Stomach (tissue), 9 donors: Measurements from ENCODE around the gene PRMT1. TPM values are rescaled to one million over a fixed set of nuclear protein-coding genes. Genes with fewer than 3 reads are reported as not detected.
"Not testable (repeated sequence)": the region's sequence is repeated elsewhere in the genome, so short reads cannot be mapped to it uniquely, and the experiment has no call there.

Experiments used
- DNase-seq, 2 donors: peaks; one replicate each; pipeline versions ENCODE4 v3.0.0 to v3.0.0-alpha.2; 2013 to 2019
- H3K27ac ChIP-seq, 5 donors: fragments of 200-600 bp in 4 of 5; sonication (generic) in 4 of 5; one replicate each; pipeline ENCODE4 v1.5.1; 2013 to 2019; ENCODE audit warnings: mild to moderate bottlenecking in 1 of 5, moderate library complexity in 1 of 5
- H3K27me3 ChIP-seq, 3 donors: fragments of 200-600 bp; sonication (generic); one replicate each; pipeline ENCODE4 v1.5.1; 2017 to 2019; ENCODE audit warnings: mixed run types in 1 of 3
- H3K36me3 ChIP-seq, 4 donors: fragments of 200-600 bp; sonication (generic); 1 replicate in 3 of 4; 2 replicates in 1 of 4; pipeline ENCODE4 v1.5.1; 2016 to 2019
- H3K4me1 ChIP-seq, 4 donors: fragments of 200-600 bp; sonication (generic); one replicate each; pipeline ENCODE4 v1.5.1; 2016 to 2019
- H3K4me3 ChIP-seq, 4 donors: fragments of 200-600 bp; sonication (generic) in 3 of 4; one replicate each; pipeline ENCODE4 v1.5.1; 2016 to 2019; ENCODE audit warnings: mild to moderate bottlenecking in 1 of 4
- H3K9me3 ChIP-seq, 4 donors: fragments of 200-600 bp; sonication (generic); one replicate each; pipeline ENCODE4 v1.5.1; 2016 to 2019
- CTCF ChIP-seq, 7 experiments: fragments of 450-650 bp in 4 of 7; fragments of 200-600 bp in 3 of 7; sonication (generic) in 3 of 7; IDR thresholded peaks; one replicate each; pipeline ENCODE4 v1.5.1; 2016 to 2019; ENCODE audit warnings: antibody characterized with exemption in 7 of 7, control low read depth in 2 of 7, mild to moderate bottlenecking in 1 of 7
- EP300 ChIP-seq: sonication (generic); formaldehyde crosslinking; IDR thresholded peaks from one replicate; pipeline ENCODE4 v1.6.1; 2017; ENCODE audit warnings: antibody characterized with exemption
- POLR2A ChIP-seq, 4 donors: fragments of 450-650 bp; IDR thresholded peaks; one replicate each; pipeline ENCODE4 v1.6.1; 2016; ENCODE audit warnings: antibody characterized with exemption in 4 of 4, control low read depth in 2 of 4, mild to moderate bottlenecking in 1 of 4, moderate library complexity in 1 of 4
- POLR2AphosphoS5 ChIP-seq, 3 donors: sonication (generic); formaldehyde crosslinking; IDR thresholded peaks; one replicate each; pipeline ENCODE4 v1.6.1; 2016; ENCODE audit warnings: antibody characterized with exemption in 3 of 3
- WGBS, 5 donors: extraction: QIAGEN DNeasy Blood & Tissue Kit in 3 of 5; methylation state at CpG; one replicate each; pipeline versions ENCODE4 v1.1.5 to v1.1.7; 2013 to 2018; 5-methylcytosine and 5-hydroxymethylcytosine counted together
- intact Hi-C: fragments of 100-400 bp; cut with DNase I; formaldehyde crosslinking; loops from one replicate; pipeline ENCODE4 v1.15.1; 2023; ENCODE audit warnings: low total_unique reads
- polyA plus RNA-seq, 3 donors: library from polyadenylated mRNA; stranded (reverse); fragments of 200-250 nt; gene quantifications; one replicate each; pipeline ENCODE4 v1.2.3, GENCODE V29; 2013
- total RNA-seq, 5 donors: library from RNA; depleted of rRNA; stranded (reverse); fragments of >200 nt; gene quantifications; one replicate each; pipeline versions ENCODE4 v1.1.0 to v1.2.3, GENCODE V29; 2014 to 2016
- donor health status: healthy with polysubstance abuse.
- donor health status: Bipolar disorder and iron deficiency.
- donor health status: healthy.

The PRMT1 gene
- total and polyA plus RNA-seq, 8 donors, result 53.3 to 131 (median 107) TPM

- Histone ChIP-seq H3K36me3 (no peaks in the 10 kb centered on the region), H3K27ac (no peak overlapping the region), H3K4me1 (peaks cover 0 to 12% (median 0%) of the 10 kb centered on the region in 4 donors), H3K4me3 (no peak overlapping the region), H3K9me3 (no peaks in the 10 kb centered on the region), H3K27me3 (no peaks in the 10 kb centered on the region)
- intact Hi-C loops, result no loop called here
- 66 to 81% (median 72%) methylated on average over 3 of the region's 3 CpGs for WGBS, 5 donors
- TF ChIP-seq POLR2A (IDR thresholded peaks at IDR 0.05), result no peak
- TF ChIP-seq EP300, result no peak
- no peak for TF ChIP-seq CTCF (IDR thresholded peaks at IDR 0.05)
- TF ChIP-seq POLR2AphosphoS5 (IDR thresholded peaks at IDR 0.05), result no peak
- DNase-seq, result no peak
Observed at GRCh38 chr19:49716154-49716553, 39.1 kb downstream of the PRMT1 start.

DNA sequence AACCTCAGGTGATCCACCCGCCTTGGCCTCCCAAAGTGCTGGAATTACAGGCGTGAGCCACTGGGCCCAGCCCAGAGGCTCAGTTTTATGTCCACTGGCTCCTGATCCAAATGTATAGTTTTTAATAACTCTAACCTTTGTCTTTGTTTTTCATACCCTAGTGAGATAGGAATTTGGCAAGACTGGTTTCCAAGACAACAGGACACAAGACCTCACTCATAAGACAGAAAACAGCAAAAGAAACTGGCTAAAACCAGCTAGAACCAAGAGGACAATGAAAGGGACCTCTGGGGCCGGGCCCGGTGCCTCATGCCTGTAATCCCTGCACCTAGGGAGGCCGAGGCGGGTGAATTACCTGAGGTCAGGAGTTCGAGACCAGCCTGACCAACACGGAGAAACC lies 41.4 kb downstream of the PRMT1 start:
- DNase-seq, result peak in 1 of 2 donors; percentile 56
- H3K4me1 ChIP-seq, result peaks cover 0 to 12% (median 0%) of the 10 kb centered on the region in 4 donors
- H3K4me3 ChIP-seq, result no peak overlapping the region
- H3K36me3 ChIP-seq, result no peaks in the 10 kb centered on the region
- WGBS, 5 donors, result 80 to 84% (median 81%) methylated on average over 8 of the region's 8 CpGs
- no peak overlapping the region for H3K27ac ChIP-seq
- intact Hi-C loops, result no loop called here
- H3K9me3 ChIP-seq, result no peaks in the 10 kb centered on the region
- H3K27me3 ChIP-seq, result no peaks in the 10 kb centered on the region
- no peak for TF ChIP-seq CTCF (IDR thresholded peaks at IDR 0.05)
- TF ChIP-seq POLR2A (IDR thresholded peaks at IDR 0.05), result no peak
- TF ChIP-seq EP300, result no peak
- TF ChIP-seq POLR2AphosphoS5 (IDR thresholded peaks at IDR 0.05), result no peak

GRCh38 chr19:49718991-49719390 lies 41.9 kb downstream of the PRMT1 start:
- TF ChIP-seq POLR2A (IDR thresholded peaks at IDR 0.05) (no peak), POLR2AphosphoS5 (IDR thresholded peaks at IDR 0.05) (no peak), EP300 (no peak), CTCF (IDR thresholded peaks at IDR 0.05) (no peak)
- Histone ChIP-seq H3K36me3 (no peaks in the 10 kb centered on the region), H3K4me1 (peaks cover 0 to 12% (median 0%) of the 10 kb centered on the region in 4 donors), H3K4me3 (no peak overlapping the region), H3K27me3 (no peaks in the 10 kb centered on the region), H3K27ac (no peak overlapping the region), H3K9me3 (no peaks in the 10 kb centered on the region)
- no peak for DNase-seq
- intact Hi-C loops, result no loop called here
- 69 to 73% (median 72%) methylated on average over 6 of the region's 6 CpGs for WGBS, 5 donors

- intact Hi-C loops, DNase-seq, H3K36me3 ChIP-seq, H3K9me3 ChIP-seq, H3K27ac ChIP-seq, H3K27me3 ChIP-seq, H3K4me3 ChIP-seq: not testable (repeated sequence)
- WGBS, 5 donors, result 66 to 83% (median 78%) methylated on average over 22 of the region's 22 CpGs
- peaks cover 0 to 12% (median 0%) of the 10 kb centered on the region in 4 donors for H3K4me1 ChIP-seq
Observed at GRCh38 chr19:49719420-49719819, 42.3 kb downstream of the PRMT1 start.

GRCh38 chr19:49727217-49728030 lies 50.4 kb downstream of the PRMT1 start:
- no peaks in the 10 kb centered on the region for H3K27me3 ChIP-seq
- no peak for TF ChIP-seq POLR2A (IDR thresholded peaks at IDR 0.05)
- TF ChIP-seq EP300, result no peak
- TF ChIP-seq CTCF (IDR thresholded peaks at IDR 0.05), result no peak
- no peak for TF ChIP-seq POLR2AphosphoS5 (IDR thresholded peaks at IDR 0.05)
- intact Hi-C loops, result no loop called here
- no peak overlapping the region for H3K4me3 ChIP-seq
- H3K27ac ChIP-seq, result no peak overlapping the region
- no peaks in the 10 kb centered on the region for H3K4me1 ChIP-seq
- DNase-seq, result peak in 1 of 2 donors; percentile 78
- H3K9me3 ChIP-seq, result no peaks in the 10 kb centered on the region
- H3K36me3 ChIP-seq, result no peaks in the 10 kb centered on the region
- WGBS, 5 donors, result 71 to 77% (median 73%) methylated on average over 23 of the region's 23 CpGs
